DND-41 (cell line): ENCODE measurements around the gene RAD50.

Experiments used
- ATAC-seq: fragments of 200-7000 bp; cut with Tn5 transposase; 3 replicates; pipeline ENCODE4 v1.9.1; 2021; ENCODE audit warnings: low read depth; ENCODE audit not compliant: insufficient read depth
- DNase-seq: peaks from one replicate; pipeline ENCODE4 v3.0.0-alpha.2; 2020
- H2AFZ ChIP-seq: 2 replicates; pipeline ENCODE4 v1.6.0; 2012; ENCODE audit warnings: low read depth, low read length
- H3K27ac ChIP-seq: 2 replicates; pipeline ENCODE4 v1.5.1; 2012; ENCODE audit warnings: low read length, inconsistent platforms
- H3K27me3 ChIP-seq: fragments of 200-600 bp; sonication (generic); 2 replicates; pipeline ENCODE4 v1.6.0; 2012; ENCODE audit warnings: low read length, mild to moderate bottlenecking, inconsistent platforms; ENCODE audit not compliant: insufficient read depth, poor library complexity
- H3K36me3 ChIP-seq: 2 replicates; pipeline ENCODE4 v1.5.1; 2012; ENCODE audit warnings: low read length, inconsistent platforms; ENCODE audit not compliant: insufficient read depth
- H3K4me1 ChIP-seq: 2 replicates; pipeline ENCODE4 v1.5.1; 2012; ENCODE audit warnings: mild to moderate bottlenecking, low read length; ENCODE audit not compliant: insufficient read depth
- H3K4me2 ChIP-seq: 2 replicates; pipeline ENCODE4 v1.6.0; 2012; ENCODE audit warnings: mild to moderate bottlenecking, moderate library complexity, low read length, inconsistent platforms; ENCODE audit not compliant: insufficient read depth
- H3K4me3 ChIP-seq, 2 experiments: fragments of 200-600 bp in 1 of 2; shearing (Covaris generic) in 1 of 2; 2 replicates each; pipeline ENCODE4 v1.5.1; 2012 to 2016; ENCODE audit warnings: inconsistent platforms in 2 of 2, low read length in 2 of 2, mild to moderate bottlenecking in 2 of 2, low read depth in 1 of 2, moderate library complexity in 1 of 2
- H3K79me2 ChIP-seq: 2 replicates; pipeline ENCODE4 v1.6.0; 2012; ENCODE audit warnings: low read length, inconsistent platforms; ENCODE audit not compliant: insufficient read depth
- H3K9ac ChIP-seq: 2 replicates; pipeline ENCODE4 v1.6.0; 2012; ENCODE audit warnings: low read depth, mild to moderate bottlenecking, inconsistent platforms, low read length, moderate library complexity
- H3K9me3 ChIP-seq: 2 replicates; pipeline ENCODE4 v1.5.1; 2012; ENCODE audit warnings: low read length, moderate library complexity, mild to moderate bottlenecking, inconsistent platforms; ENCODE audit not compliant: insufficient read depth, severe bottlenecking
- H4K20me1 ChIP-seq: 2 replicates; pipeline ENCODE4 v1.6.0; 2012; ENCODE audit warnings: low read length; ENCODE audit not compliant: insufficient read depth
- EZH2 ChIP-seq: IDR thresholded peaks from 3 replicates; pipeline ENCODE4 v1.6.1; 2012; ENCODE audit warnings: borderline replicate concordance, low read depth, mild to moderate bottlenecking, moderate library complexity, low read length, inconsistent platforms; ENCODE audit not compliant: severe bottlenecking
- TF ChIP-seq, protein P1 (sequence below): IDR thresholded peaks from 2 replicates; pipeline ENCODE4 v1.5.1; 2012; ENCODE audit warnings: borderline replicate concordance, low read length, moderate library complexity, mild to moderate bottlenecking; ENCODE audit not compliant: poor library complexity, severe bottlenecking; ENCODE audit errors: extremely low read depth

RAD50 gene

DNA sequence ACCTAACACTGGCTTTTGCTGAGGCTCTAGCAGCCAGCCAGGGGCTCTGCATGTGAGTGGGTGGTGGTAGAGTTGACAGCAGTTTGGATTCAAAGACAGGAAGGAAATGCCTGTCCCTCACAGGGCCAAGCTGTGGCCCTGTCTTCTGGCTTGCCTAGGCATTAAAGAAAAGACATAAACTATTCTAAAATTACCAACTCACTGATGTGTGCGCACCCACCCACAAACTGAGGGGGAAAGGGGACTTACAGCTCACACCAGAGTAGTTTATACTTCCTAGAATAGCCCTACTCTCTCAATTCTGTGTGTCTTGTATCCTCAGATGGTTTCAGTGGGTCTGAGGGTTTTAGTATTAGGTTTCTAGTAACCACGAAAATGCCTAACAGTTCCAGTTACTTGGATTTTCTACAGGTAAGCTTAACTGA, 82.9 kb downstream of the RAD50 start:
- H3K27me3 ChIP-seq = no peaks in the 10 kb centered on the region
- H3K4me2 ChIP-seq = no peak overlapping the region
- H4K20me1 ChIP-seq = no peaks in the 10 kb centered on the region
- H3K79me2 ChIP-seq = no peaks in the 10 kb centered on the region
- DNase-seq (no peak), ATAC-seq (peak; percentile 65; the same call in 2 of the 3 replicates)
- H3K4me1 ChIP-seq = no peaks in the 10 kb centered on the region
- no peak overlapping the region for H3K4me3 ChIP-seq
- H2AFZ ChIP-seq = no peak overlapping the region
- TF ChIP-seq, protein P1, sequence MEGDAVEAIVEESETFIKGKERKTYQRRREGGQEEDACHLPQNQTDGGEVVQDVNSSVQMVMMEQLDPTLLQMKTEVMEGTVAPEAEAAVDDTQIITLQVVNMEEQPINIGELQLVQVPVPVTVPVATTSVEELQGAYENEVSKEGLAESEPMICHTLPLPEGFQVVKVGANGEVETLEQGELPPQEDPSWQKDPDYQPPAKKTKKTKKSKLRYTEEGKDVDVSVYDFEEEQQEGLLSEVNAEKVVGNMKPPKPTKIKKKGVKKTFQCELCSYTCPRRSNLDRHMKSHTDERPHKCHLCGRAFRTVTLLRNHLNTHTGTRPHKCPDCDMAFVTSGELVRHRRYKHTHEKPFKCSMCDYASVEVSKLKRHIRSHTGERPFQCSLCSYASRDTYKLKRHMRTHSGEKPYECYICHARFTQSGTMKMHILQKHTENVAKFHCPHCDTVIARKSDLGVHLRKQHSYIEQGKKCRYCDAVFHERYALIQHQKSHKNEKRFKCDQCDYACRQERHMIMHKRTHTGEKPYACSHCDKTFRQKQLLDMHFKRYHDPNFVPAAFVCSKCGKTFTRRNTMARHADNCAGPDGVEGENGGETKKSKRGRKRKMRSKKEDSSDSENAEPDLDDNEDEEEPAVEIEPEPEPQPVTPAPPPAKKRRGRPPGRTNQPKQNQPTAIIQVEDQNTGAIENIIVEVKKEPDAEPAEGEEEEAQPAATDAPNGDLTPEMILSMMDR = no peak
- no peak for TF ChIP-seq EZH2
- peaks cover 82% of the 10 kb centered on the region for H3K36me3 ChIP-seq
- no peaks in the 10 kb centered on the region for H3K9me3 ChIP-seq
- no peak overlapping the region for H3K27ac ChIP-seq
- H3K9ac ChIP-seq = no peak overlapping the region

DNA sequence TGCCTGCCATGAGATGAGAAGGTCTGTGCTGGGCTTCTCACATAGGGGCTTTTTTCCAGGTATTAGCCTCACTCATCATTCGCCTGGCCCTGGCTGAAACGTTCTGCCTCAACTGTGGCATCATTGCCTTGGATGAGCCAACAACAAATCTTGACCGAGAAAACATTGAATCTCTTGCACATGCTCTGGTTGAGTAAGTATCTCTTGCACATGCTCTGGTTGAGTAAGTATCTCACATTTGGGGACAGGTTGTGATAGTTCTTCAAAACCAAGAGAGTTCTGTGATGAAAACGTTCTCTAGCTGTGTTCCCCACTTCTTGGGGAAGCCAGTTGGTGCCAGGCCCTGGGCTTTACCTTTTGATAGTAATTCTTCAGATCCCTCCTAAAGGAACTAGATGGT, 83.8 kb downstream of the RAD50 start:
- no peaks in the 10 kb centered on the region for H3K9me3 ChIP-seq
- H3K79me2 ChIP-seq = no peaks in the 10 kb centered on the region
- DNase-seq = no peak
- no peak overlapping the region for H3K4me3 ChIP-seq
- peaks cover 74% of the 10 kb centered on the region for H3K36me3 ChIP-seq
- no peaks in the 10 kb centered on the region for H4K20me1 ChIP-seq
- ATAC-seq = no peak
- no peaks in the 10 kb centered on the region for H3K4me1 ChIP-seq
- no peaks in the 10 kb centered on the region for H3K27me3 ChIP-seq
- H3K4me2 ChIP-seq = no peak overlapping the region
- no peak overlapping the region for H3K9ac ChIP-seq
- TF ChIP-seq EZH2 = no peak
- TF ChIP-seq, protein P1 = no peak
- H2AFZ ChIP-seq = no peak overlapping the region
- no peak overlapping the region for H3K27ac ChIP-seq

DNA sequence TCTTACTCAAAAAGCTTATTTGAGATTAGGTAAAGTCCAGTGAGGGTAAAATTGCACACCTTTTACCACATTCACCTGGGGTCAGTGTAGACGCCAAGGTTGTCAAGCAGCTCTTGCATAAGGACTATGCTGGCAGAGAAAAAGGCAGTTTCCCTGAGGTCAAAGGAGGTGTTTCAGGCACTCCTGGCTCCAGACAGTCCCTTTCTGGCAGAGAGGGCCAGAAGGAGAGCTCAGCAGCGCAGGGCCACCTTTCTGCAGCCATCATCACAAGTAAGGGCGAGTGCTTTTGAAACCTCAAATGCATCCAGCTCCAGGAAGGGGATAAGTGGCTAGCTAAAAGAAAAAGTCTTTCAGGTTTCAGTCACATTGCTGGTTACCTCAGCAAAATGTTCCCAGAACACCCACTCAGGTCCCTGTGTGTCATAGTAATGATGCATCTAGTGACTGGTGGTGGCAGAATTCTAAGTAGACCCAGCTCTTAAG, 84.5 kb downstream of the RAD50 start:
- Histone ChIP-seq H2AFZ (no peak overlapping the region), H3K9me3 (no peaks in the 10 kb centered on the region), H3K4me3 (no peak overlapping the region), H3K4me1 (no peaks in the 10 kb centered on the region), H3K9ac (no peak overlapping the region), H4K20me1 (no peaks in the 10 kb centered on the region), H3K4me2 (no peak overlapping the region), H3K27ac (no peak overlapping the region), H3K79me2 (no peaks in the 10 kb centered on the region), H3K36me3 (peaks cover 68% of the 10 kb centered on the region), H3K27me3 (no peaks in the 10 kb centered on the region)
- no peak for TF ChIP-seq EZH2
- TF ChIP-seq, protein P1 = no peak
- ATAC-seq (no peak), DNase-seq (no peak)

DNA sequence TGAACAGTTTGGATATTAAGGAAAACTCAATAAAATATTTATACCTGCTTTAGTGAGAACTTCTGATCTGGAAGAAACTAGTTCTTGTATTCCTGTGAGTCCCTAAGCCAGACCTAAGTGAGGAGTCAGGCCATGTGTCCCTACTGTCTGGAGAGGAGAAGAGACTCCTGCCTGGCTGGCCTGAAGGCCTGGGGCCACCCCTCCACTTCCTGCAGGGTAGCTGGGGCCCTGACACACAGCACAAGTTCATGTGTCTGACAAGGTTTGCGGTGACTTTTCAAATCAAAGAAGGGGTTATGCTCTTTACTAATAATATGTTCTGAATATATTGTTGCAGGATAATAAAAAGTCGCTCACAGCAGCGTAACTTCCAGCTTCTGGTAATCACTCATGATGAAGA, 85.1 kb downstream of the RAD50 start:
- Histone ChIP-seq H3K9me3 (no peaks in the 10 kb centered on the region), H3K9ac (no peak overlapping the region), H3K27ac (no peak overlapping the region), H3K36me3 (peaks cover 63% of the 10 kb centered on the region), H3K4me1 (no peaks in the 10 kb centered on the region), H3K4me2 (no peak overlapping the region), H2AFZ (no peak overlapping the region), H3K79me2 (no peaks in the 10 kb centered on the region), H3K27me3 (no peaks in the 10 kb centered on the region), H4K20me1 (no peaks in the 10 kb centered on the region), H3K4me3 (no peak overlapping the region)
- DNase-seq (no peak), ATAC-seq (no peak)
- TF ChIP-seq, protein P1 = no peak
- no peak for TF ChIP-seq EZH2
